HT1080 (cell line): ENCODE measurements around the gene GALNT17. TPM values are rescaled to one million over a fixed set of nuclear protein-coding genes. Genes with fewer than 3 reads are reported as not detected.

ENCODE experiments used
- DNase-seq: peaks from one replicate; pipeline ENCODE4 v3.0.0-alpha.2; 2015; ENCODE audit warnings: low read depth
- polyA plus RNA-seq, 2 experiments: library from polyadenylated mRNA; depleted of rRNA; stranded (reverse); fragments of >200 nt; gene quantifications; 2 replicates each; pipeline ENCODE4 v1.2.3, GENCODE V29; 2015
- total RNA-seq: library from RNA; depleted of rRNA; stranded (reverse); fragments of >200 nt; shearing (Covaris generic); gene quantifications from 2 replicates; pipeline ENCODE4 v1.2.3, GENCODE V29; 2014; rRNA removed

GALNT17 gene
- total RNA-seq = not detected in 2 replicates
- polyA plus RNA-seq (2015; cell fraction: cytosol; rRNA removed) = 0.02 TPM in 1 of 2 replicates, not detected in the other
- not detected in 2 replicates for polyA plus RNA-seq (2015; cell fraction: nucleus; rRNA removed)

DNA sequence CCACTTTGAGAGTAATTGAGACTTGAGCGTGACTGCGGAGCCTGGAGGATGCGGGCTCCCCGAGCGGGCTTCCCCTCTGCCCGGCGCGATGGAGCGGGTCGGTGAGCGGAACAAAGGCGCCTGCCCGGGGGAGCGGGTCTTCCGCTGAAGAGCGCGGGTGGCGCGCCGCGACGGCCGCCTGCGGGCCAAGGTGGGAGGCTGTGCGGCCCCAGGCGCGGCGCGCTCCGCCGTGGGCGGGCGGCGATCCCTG is at the start of gene GALNT17:
TSS of gene GALNT17 (plus strand) at position 18 of the 250 bp plus-strand sequence.
- DNase-seq = no peak

DNA sequence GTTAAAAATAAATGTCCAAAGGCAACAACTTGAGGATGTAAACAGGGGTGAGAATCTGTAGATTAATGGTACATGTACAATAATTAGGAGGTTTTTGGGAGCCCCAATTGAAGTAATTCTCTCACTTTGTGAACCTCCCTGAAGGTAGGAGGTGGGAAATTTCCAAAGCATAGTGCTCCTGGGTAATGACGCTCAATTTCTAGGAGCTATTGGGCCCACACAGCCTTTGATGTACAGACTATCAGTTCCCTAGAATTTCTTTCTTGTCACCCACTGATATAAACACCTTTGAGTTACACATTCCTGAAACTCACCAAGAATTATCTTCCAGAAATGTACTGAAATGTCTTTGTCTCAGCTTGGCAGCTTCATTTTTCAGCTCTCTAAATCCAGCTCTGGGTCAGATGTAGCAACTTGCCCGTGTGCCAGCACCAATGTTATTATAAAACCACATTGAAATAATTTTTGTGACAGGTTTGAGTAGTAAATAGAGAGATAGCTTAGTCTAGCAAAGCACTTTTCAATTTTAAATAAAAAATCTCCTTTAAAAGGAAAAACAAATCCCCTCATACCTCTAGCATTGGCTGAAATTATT is 36.6 kb upstream of the GALNT17 start:
- no peak for DNase-seq

DNA sequence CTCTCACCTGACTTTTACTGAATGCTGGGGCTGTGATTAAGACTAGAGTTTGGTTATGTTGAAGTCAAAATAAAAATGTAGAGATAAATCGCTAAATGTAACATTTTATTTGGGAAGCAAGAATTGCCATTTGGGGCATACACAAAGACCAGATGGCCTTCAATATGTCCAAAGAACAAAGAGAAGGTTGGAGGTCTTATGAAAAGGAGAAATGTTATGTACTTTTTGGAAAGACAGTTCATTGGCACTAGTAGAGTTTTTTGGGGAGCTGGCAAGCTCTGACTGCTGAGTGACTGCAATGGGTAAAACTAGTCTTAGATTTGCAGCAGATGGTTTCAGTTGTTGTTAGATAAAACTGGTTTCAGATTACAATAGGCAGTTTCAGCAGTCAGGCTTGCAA is 35.6 kb upstream of the GALNT17 start:
- no peak for DNase-seq

DNA sequence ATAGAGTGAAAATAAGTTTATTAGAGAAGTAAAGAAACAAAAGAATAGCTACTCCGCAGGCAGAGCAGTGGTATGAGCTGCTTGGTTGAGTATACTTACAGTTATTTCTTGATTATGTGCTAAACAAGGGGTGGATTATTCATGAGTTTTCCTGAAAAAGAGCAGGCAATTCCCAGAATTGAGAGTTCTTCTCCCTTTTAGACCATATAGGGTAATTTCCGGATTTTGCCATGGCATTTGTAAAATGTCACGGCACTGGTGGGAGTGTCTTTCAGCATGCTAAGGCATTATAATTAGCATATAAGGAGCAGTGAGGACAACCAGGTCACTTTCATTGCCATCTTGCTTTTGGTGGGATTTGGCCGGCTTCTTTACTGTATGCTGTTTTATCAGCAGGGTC is 25.7 kb upstream of the GALNT17 start:
- DNase-seq = no peak

DNA sequence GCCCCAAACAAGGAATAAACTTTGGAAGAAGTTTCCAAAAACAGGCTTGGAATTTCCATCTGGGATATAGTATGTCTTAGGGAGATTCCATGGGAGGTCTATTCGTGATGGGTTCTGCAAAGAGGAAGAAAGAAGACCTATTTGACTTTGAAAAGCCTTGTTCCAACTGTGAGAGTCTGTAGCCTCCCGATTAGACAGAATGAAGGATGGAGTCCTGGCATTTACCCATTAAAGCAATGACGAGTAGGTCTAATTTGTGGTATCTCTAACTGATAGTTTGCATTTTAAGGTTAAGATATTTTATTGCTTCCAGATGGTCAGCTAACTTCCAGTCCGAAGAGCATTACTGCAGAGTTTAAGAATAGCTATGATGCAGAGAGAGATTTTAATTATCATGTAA is 19.5 kb upstream of the GALNT17 start:
- no peak for DNase-seq

DNA sequence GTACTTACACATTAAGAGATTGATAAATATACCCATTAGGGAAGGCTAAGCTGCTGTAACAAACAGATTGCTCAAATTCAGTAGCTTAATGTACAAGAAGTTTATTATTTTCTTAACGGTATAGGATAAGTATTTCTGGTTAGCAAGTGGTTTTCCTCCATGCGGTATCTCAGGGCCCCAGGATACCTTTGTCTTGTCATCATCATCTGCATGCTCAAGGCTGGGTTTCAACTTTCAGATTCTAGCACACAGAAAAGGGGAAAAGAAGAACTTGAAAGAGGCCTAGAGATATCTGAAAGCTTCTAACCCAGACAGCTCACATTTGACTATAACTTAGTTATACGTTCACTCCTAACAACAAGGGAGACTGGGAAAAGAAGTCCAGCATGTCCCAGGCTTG is 11.8 kb upstream of the GALNT17 start:
- DNase-seq = no peak

DNA sequence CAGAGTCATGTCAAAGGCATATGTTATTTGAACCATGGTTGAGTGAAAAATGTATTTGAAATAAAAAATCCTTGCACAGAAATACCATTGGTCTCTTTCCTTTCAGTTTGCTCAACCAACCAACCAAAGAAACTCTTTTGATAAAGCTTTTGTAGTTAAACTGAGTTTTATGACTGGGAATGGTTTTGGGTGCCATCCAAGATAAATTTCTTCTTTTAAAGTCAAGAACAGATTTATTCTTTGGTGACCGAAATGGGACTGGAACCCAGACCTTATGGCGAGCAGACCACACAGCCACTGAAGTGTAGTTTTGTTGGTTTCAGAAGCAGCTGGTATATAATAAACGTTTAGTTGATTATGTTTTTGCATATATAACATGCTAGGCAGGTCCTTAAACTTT is 2.8 kb upstream of the GALNT17 start:
- DNase-seq = no peak

DNA sequence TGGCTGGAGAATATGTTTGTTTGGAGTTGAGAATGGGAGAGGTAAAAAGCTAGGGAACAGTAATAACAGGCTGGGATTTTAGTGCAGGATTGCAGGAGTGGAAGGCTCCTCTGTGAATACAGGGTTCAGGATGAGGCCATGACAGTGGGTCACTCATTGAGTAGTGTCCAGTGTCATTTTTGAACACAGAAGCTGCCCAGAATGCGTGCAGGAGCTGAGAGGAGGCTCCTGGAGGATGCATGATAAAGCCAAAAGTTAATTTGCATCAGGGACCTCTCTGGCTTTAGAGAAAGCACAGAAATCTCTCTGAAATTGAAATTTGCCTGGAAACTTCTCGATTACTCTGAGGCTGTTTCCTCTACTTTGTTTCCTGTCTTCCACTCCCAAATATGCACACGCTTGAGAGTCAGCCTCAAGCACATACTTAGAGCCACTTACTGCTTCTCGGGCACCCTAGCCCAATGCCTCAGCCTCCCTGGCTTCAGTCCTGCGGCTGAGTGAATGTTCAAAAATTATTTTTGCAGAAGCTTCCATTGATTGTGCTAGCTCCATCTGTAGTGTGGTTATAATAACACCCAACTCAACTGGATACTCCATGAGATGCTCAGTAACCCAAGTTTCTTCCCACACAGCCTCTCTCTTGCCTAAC is 1.8 kb upstream of the GALNT17 start:
- no peak for DNase-seq

DNA sequence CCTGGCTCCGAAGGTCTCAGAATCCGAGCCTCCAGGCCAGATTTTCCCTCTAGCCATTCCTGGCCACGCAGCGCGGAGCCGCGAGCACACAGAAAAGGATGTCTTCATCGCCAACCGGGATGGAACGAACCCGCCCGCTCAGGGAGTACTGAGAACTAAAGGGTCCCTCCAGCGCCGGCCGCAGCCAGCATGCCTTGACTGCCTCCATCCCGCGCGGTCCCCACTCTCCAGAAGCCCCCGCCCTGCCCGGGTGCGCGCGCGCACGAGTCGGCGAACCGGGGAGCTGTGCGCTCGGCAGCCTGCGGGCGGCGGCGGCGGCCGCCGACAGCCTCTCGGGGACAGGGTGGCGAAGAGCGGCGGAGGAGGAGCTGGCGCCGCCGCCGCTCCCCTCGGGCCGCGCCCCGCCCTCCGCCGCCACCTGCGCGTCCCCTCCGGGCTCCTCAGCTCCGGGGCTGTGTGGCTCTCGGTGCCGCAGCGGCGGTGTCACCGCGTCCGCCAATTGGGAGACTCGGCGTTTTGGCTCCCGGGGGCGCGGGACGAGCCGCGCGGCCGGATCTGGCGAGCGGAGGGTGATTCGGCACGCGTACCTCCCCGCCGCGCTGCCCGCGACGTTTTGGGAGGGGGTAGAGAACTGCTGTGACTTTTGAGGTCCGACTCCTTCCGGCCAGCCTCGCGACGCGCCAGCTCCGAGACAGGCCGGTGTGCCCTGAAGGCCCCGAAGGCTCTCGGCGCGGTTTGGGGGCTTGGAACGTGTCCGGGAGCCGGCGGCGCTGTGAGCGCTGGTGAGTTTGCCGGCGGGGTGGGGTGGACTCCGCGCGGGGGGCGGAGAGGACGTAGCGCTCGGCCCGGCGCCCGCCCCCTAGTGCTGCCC is 453 bp upstream of the GALNT17 start:
- DNase-seq = no peak

DNA sequence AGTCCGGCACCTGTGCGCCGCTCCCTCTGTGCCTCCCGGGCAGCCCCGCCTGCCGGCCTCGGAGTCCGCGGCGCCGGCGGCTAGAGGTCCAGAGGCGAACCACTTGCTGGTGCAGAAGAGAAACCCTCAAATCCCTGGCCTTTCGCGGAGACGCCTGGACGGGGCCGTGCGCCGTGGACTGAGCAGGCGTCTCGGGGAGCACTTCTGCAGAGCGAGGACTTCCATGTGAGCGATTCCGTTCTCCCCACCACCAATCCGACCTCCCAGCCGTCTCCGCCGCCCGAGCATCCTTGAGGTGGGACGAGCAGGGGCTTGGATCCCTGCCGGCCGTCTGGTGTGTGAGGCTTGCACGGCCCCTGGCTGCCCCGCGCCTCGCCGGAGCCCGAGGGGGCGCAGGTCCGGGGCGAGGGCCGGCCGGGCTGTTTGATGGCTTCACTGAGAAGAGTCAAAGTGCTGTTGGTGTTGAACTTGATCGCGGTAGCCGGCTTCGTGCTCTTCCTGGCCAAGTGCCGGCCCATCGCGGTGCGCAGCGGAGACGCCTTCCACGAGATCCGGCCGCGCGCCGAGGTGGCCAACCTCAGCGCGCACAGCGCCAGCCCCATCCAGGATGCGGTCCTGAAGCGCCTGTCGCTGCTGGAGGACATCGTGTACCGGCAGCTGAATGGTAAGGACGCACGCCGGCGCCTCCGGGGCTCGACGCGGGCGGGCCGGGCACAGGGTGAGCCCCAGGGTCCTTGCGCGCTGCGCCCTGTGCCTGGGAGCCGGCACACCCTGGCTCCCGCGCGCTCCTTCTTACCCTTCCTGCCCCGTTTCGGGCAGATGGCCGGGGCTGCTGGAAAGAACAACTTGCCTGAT is 660 bp downstream of the GALNT17 start:
- DNase-seq = no peak

DNA sequence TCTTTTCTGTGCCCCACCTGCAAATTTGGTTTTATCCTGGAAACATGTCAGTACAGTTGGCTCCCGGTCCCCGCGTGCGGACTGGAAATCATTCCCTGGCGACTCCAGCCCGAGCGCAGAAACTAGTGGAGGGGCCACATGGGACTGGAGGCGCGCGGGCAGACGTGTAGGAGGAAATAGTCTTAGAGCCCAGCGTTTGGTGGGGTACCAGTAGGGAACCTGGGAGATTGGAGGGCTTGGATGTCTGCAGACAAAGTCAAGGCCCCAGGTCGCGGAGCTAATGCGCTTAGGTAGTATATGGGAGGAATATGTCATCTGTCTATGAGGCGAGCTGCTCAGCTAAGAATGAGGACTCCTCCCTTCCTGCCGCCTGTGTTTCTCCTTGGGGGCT is 1.3 kb downstream of the GALNT17 start:
- no peak for DNase-seq

DNA sequence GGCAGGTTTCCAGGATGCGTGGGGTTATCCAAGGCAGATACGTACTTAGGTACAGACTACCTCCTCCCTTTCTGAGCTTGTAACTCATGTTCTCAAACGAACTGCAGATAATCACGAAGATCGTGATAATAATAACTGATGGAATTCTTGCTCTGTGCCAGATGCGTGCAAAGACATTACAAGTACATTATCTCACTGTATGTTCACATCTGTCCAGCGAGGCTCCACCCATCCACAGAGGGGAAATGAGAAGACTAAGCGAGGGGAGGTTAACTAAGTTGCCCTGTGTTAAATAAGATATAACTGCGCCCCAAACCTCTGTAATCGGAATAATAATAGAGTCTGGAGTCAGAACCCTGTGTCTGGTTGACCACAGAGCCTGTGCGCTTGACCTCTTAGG is 1.9 kb downstream of the GALNT17 start:
- no peak for DNase-seq

DNA sequence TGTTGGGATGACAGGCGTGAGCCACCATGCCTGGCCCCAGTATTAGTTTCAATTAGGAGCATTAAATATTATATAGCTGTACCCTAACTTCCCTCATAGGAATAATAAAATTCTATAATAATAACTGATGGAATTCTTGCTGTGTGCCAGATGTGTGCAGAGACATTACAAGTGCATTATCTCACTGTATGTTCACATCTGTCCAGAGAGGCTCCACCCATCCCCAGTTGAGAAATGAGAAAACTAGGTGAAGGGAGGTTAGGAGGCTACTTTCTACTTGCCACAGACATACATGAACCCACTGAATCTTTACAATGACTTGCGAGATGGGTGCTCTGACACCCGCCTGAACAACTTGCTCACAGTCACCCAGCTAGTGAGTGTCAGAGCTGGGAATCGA is 3.2 kb downstream of the GALNT17 start:
- no peak for DNase-seq

DNA sequence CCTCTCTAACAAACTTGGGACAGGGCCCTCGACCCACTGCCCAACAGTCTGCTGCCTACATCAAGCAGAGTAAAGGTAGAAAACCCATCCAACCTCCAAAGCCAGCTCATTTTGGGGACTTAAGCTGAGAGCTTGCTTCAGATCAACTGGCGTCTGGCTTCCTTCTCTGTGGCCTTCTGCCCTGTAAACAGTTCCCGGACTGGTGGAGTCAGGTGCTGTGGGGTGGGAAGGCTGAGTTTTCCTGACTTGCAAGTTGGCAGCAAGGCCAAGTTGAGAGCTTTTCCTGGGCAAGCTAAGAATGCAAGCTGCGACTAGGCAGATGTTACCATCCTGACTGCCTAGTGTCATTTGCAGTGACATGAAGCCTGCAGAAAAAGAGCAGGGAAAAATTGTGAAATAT is 3.7 kb downstream of the GALNT17 start:
- DNase-seq = no peak

DNA sequence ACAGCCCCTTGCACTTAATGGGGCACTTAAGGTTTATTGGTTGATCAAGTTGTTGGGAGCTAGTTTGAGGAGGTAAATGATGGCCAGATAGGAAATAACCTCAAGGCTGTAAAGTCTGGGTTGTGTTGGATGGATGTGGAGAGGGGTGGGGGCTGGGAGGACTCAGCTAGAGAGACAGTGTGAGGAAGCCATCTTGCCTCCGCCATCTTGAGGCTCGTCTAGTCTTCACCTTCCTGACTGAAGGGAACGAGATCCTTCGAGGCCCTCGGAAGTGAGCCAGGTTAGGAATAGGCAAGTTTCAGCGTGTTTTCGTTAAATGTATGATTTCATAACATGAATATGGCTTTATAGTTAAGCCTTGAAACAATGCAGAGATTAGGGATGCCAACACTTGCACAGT is 5.5 kb downstream of the GALNT17 start:
- no peak for DNase-seq

DNA sequence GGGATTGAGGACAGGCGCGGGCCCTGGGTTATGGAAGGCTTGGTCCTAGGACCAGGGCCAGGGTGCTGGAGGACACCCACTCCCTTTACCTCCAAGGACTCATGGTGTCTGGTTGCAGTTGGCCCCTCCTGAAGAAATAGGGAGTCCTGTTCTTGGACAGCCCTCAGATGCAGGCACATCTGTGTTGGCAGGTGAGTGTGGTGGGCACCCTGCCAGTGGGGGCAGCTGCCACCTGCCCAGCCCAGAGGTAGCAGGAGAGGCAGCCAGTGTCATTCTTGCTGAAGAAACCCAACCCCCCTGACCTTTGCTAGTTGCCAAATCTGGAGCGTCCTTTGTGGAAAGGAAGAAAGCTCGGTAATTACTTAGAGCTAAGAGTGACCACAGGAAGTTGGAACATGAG is 8.3 kb downstream of the GALNT17 start:
- no peak for DNase-seq

DNA sequence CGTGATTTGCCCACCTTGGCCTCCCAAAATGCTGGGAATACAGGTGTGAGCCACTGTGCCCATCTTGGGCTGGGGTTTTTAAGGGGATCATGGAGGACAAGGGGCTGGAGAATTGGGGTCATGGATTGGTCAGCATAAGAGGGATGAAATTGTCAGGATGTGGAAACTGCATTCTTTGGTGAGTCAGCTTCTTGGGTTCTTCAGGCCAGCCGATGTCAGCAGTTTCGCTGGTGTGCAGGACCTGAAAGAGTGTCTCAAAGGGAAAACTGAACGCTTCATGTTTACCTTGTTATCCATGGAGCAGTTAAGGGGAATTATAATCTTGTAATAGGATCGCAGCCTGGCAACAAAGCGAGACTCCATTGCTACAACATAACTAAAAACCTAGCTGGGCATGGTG is 13.0 kb downstream of the GALNT17 start:
- no peak for DNase-seq

DNA sequence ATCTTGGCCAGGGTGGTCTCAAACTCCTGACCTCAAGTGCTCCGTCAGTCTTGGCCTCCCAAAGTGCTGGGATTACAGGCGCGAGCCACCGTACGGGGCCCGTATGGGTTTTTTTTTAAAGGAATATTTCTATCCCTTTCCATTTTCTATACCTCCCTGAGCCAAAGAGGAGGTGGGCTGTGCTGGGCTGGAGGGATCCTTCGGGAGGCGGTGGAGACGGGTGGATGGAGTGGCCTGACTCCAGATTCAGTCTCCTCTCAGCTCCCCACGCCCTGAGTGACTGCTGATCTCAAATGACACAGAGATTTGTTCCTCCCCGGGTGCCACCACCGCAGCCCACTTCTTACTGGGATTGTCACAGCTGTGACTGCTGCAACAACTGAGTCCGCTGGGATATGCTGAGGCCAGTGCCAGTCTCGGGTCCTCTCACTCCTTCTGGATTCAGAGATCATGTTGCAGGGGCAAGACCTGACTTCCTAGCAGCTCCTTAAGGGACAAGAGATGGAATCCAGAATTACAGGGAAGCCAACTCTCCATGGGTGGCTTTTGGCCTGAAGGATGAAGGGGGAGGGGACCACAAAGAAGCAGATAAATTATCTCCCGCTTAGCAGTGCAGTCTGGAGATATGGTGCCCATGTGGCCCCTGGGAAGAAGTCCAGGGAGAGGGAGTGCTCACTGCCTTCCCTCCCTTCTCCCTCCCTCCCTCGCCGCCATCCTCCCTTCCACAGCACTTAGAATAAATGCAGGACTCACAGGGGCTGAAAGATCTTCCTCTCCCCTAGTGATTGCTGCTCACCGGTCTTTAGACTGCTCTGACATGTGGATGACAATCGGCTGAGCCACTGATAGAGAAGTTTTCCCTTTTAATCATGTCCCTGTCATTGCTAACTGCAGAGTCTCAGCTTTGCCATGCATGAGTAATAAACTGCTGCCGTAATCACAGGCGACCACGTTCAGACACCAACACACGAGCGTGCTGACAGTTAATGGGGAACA is 14.3 kb downstream of the GALNT17 start:
- DNase-seq = no peak

DNA sequence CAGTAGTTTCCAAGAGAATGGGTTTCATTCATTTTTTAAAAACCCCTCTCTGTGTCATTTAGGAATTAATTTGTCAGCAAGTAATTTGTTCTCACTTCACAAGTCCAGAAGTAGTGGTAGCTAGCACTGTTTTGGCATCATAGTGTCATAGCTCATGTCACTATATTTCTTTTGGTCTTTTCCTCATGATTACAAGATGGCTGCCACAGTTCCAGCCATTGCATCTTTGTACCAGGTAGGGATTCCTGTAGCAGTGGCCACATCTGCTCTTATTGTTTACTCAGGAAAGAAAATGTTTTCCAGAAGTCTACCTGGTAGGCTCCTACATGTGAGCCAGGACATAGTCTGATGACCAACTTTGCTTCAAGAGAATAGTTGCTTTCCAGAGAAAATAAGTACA is 16.2 kb downstream of the GALNT17 start:
- no peak for DNase-seq

DNA sequence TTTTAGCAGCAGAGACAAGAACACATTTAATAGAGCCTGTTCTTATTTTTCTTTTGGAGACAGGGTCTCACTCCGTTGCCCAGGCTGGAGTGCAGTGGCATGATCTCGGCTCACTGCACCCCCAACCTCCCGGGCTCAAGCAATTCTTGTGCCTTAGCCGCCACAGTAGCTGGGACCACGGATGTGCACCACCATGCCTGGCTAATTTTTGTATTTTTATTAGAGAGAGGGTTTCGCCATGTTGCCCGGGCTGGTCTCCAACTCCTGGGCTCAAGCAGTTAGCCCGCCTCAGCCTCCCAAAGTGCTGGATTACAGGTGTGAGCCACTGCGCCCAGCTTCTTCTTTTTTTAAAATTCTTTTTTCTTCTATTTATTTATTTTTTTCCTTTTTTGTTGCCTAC is 23.3 kb downstream of the GALNT17 start:
- no peak for DNase-seq

DNA sequence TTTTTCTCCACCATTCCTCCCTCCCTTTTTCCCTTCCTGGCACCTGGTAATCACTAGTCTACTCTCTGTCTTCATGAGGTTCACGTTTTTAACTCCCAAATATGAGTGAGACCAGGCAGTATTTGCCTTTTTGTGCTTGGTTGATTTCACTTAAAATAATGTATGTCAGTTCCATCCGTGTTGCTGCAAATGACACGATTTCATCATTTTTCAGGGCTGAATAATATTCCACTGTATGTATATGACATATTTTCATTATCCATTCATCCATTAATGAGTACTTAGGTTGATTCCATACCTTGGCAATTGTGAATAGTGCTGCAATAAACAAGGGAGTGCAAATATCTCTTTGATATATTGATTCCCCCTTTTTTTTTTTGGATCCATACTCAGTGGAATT is 25.8 kb downstream of the GALNT17 start:
- no peak for DNase-seq
